A172 (cell line): ENCODE measurements around the gene SLC14A1. TPM values are rescaled to one million over a fixed set of nuclear protein-coding genes. Genes with fewer than 3 reads are reported as not detected.

Experiments
- DNase-seq: peaks from one replicate; pipeline ENCODE4 v3.0.0-alpha.2; 2015; ENCODE audit warnings: low spot score
- total RNA-seq: library from RNA; depleted of rRNA; stranded (reverse); fragments of >200 nt; shearing (Covaris generic); gene quantifications from 2 replicates; pipeline ENCODE4 v1.2.3, GENCODE V29; 2014; rRNA removed

The SLC14A1 gene
- total RNA-seq, 1 experiment from 2014 or later: not detected

DNA sequence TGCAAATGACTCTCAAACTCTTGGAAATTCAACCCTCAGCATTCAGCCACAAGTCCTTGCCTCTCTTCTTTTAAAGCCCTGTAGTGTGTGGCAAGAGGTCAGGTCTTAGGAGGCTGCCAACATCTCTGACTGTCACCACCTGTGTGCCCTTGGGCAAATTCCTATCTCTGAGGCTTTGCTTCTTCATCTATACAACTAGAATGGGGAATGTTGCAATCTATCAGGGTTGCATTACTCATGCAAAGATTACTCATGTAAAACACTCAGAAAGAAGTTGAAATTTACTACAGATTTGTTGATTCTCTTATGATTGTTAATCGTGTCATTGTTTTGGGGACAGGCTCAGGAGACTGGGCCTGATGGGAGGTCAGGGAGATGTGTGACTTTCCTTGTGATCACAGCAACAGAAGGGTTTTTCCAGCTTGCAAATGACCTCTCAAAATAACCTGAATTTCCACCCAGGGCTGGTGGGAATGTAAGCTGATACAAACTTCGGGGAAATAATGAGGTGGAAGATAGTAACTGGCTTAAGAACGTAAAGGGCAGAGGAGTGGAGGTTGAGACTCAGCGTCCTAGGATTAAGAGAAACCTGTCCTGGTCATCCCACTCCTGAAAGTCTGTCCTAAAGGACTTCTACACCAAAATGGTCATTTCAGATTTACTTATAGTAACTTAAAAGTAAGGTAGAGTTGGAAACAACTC, 69.4 kb downstream of the SLC14A1 start:
- DNase-seq: peak; percentile 89

DNA sequence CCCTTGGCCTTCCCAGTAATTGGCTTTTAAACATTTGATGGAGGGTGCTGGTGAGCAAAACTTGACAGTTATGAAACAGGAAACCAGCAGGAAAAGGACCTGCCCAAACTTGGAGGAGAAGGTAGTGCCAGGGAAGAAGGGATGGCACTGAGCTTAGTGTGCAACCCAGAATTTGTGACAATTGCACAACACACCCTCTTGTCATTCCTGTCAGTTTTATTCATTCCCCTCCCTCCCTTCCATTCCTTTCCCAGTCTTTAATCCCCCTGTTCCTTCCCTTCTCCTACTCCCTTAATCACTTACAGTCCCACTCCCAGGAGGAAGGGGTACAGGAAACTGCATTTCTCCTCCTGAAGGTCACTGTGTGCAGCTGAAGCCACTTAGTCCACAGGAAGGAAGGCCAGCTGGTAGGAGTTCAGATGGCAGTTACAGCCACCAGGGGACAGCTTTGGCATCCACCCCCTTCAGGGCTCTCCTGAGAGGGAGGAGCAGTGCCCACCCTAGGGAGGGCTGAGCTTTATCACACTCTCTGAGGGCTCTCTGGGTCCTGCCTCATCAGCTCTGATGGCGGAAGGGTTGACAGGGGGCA, 77.5 kb downstream of the SLC14A1 start:
- no peak for DNase-seq

Other genes starting within 250 kb of the SLC14A1 start
- gene SLC14A2, start 108.7 kb upstream of the SLC14A1 start, total RNA-seq: not detected in 2 replicates
- 0.07 and 0.12 TPM in 2 replicates for gene SIGLEC15, start 101.5 kb downstream of the SLC14A1 start, total RNA-seq
- gene EPG5, start 243.1 kb downstream of the SLC14A1 start, total RNA-seq: 8.8 and 16.4 TPM in 2 replicates